Inflammatory macrophage treated with lipopolysaccharide for 4 hours (primary cell): Measurements from ENCODE around the gene G6PC1.
"Not testable (repeated sequence)": the region's sequence is repeated elsewhere in the genome, so short reads cannot be mapped to it uniquely, and the experiment has no call there.

Experiments used
- DNase-seq: peaks from one replicate; pipeline ENCODE4 v3.0.0-alpha.2; 2020

G6PC1 gene

GRCh38 chr17:42904110-42904469, 3.5 kb downstream of the G6PC1 start:
- no peak for DNase-seq

- DNase-seq, result no peak
These were observed 6.3 kb downstream of the G6PC1 start for GRCh38 chr17:42906772-42907446.

- no peak for DNase-seq
These were observed 8.5 kb downstream of the G6PC1 start for GRCh38 chr17:42908872-42909700.

GRCh38 chr17:42913522-42913921, 12.9 kb downstream of the G6PC1 start:
- no peak for DNase-seq

GRCh38 chr17:42913981-42914617, 13.5 kb downstream of the G6PC1 start:
- no peak for DNase-seq

GRCh38 chr17:42915288-42915687, 14.7 kb downstream of the G6PC1 start:
- not testable (repeated sequence) for DNase-seq

GRCh38 chr17:42916388-42917235, 16.0 kb downstream of the G6PC1 start:
- not testable (repeated sequence) for DNase-seq

- DNase-seq, result no peak
These were observed 16.6 kb downstream of the G6PC1 start for GRCh38 chr17:42917236-42917603.

GRCh38 chr17:42918902-42919521, 18.4 kb downstream of the G6PC1 start:
- DNase-seq, result no peak

GRCh38 chr17:42919522-42920077, 19.0 kb downstream of the G6PC1 start:
- not testable (repeated sequence) for DNase-seq

- no peak for DNase-seq
These were observed 19.7 kb downstream of the G6PC1 start for GRCh38 chr17:42920106-42920900.

GRCh38 chr17:42920922-42921321, 20.3 kb downstream of the G6PC1 start:
- DNase-seq, result no peak

GRCh38 chr17:42922294-42922693, 21.7 kb downstream of the G6PC1 start:
- no peak for DNase-seq

GRCh38 chr17:42923472-42923871, 22.9 kb downstream of the G6PC1 start:
- not testable (repeated sequence) for DNase-seq

GRCh38 chr17:42924891-42925290, 24.3 kb downstream of the G6PC1 start:
- no peak for DNase-seq

GRCh38 chr17:42928714-42929496, 28.3 kb downstream of the G6PC1 start:
- DNase-seq, result peak; percentile 97

GRCh38 chr17:42929497-42929844, 28.9 kb downstream of the G6PC1 start:
- no peak for DNase-seq

GRCh38 chr17:42937712-42938596, 37.4 kb downstream of the G6PC1 start:
- DNase-seq, result peak; percentile 35

- no peak for DNase-seq
These were observed 43.6 kb downstream of the G6PC1 start for GRCh38 chr17:42944211-42944610.

GRCh38 chr17:42946812-42947211, 46.2 kb downstream of the G6PC1 start:
- no peak for DNase-seq
